Measurements from ENCODE around the gene EFHC1.

EFHC1 gene

DNA sequence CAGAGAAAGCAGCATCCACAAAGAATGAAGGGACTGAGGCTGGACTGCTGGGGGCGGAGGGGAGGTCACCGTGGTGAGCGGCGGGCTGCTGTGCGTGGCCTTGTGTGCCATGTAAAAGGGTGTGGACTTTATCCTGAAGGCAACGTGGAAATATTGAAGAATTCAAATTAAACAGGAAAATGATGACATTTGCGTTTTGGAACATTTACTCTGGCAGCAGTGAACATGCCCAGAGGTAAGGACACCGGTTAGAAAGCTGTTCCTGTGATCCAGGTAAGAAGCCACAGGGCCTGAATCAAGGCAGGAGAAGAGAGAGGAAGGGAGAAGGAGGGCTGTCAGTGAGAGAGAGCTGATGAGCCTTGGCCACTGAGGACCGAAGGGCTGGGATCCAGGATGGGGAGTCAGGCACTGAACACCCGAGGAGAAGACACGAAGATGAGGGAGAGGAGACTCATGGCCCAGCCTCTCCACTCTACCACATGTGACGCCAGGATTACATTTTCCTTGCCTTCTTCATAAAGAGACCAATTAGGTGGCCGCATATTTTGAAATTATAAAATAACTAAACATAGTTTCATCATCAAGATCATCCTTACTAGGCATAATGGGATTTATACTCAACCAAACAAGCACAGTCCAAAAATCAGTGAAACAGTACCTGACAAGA is 98.3 kb downstream of the EFHC1 start:
- no peak for DNase-seq (ENCODE audit: low read depth)

DNA sequence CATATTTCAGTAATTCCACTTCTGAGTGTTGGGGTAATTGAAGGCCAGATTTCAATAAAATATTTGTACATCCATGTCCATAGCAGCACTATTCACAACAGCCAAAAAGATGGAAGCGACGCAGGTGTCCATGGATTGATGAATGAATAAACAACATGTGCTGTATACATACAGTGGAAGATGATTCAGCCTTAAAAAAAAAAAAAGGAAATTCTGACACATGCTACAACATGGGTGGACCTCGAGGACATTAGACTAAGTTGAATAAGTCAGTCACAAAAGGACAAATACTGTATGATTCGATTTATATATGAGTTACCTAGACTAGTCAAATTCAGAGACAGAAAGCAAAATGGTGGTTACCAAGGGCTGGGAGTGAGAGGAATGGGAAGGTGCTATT is 99.5 kb downstream of the EFHC1 start:
- DNase-seq (ENCODE audit: low read depth), result peak; percentile 66

DNA sequence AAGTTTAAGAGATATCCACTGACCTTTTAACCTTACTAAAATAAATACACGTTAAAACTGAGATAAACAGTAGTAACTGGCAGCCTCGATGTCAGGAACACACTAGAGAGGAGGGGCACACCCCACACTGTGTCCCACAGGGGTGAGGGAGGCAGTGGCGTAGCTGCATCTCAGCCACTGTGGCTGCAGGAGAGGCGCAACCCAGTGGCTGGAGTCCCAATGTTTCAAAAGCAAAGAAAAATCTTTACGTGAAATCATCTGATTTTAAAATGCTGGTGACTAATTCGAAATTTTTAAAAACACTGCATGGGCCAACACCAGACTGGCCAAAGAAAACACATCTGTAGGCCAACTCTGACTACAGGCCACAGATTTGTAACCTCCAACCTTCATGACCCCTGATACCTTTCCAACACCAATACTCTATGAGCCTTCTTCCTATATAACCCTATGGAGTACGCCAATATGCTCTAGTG is 102.0 kb downstream of the EFHC1 start:
- DNase-seq (ENCODE audit: low read depth), result peak; percentile 63

DNA sequence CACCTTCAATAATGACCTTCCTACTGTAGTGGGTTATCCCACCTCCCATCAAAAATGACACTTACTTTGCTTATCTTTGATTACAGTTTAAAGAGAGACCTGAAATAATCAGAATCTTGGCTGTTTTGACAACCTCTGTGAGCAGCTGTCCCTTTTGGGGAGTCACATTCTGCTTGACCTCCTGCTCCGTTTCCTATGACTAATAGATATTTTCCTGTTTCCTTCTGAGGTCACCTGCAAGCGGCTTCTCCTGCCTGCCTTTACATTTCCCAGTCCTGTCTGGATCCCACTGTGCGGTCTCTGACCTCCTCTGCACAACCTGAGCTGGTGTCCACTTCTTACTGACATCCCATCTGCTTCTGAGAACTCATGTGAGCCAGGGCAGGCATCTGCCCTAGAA is 102.5 kb downstream of the EFHC1 start:
- DNase-seq (ENCODE audit: low read depth), result peak; percentile 72

- DNase-seq (ENCODE audit: low read depth), result no peak
Observed at GRCh38 chr6:52523378-52524142, 103.4 kb downstream of the EFHC1 start.

DNA sequence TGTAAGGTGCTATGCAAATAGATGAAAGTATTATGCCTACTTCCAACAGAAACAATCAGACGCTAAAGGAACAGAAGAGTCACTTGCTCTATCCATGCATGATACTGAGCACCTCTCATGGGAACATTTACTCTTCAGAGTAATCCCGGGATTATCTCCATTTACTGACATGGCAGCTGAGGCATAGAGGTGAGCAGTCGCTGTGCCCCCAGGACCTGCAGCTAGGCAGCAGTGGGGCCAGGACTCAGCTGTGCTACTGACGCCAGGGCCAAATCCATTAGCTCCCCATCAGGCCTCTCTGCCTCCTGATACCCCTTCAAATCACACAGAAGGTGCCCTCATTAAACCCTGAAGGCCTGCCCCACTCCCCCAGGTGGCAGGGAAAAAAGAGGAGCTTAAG is 104.8 kb downstream of the EFHC1 start:
- no peak for DNase-seq (ENCODE audit: low read depth)

DNA sequence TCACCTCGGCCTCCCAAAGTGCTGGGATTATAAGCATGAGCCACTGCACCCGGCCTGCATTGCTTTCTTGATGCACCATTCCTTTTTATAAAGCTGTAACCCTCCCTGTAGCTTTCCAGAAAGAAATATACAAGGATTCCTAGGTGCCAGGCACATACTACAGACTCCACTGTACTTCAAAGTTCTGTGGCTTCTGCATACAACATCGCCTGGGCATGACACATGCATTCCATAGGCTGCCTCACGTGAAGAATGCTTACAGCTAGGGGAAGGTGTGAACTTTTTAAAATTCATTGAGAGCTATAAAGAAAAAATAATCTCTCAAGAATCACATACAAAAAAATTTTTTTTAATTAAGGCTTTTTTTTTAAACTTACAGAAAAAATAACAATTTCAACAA is 106.5 kb downstream of the EFHC1 start:
- peak; percentile 89 for DNase-seq (ENCODE audit: low read depth)

DNA sequence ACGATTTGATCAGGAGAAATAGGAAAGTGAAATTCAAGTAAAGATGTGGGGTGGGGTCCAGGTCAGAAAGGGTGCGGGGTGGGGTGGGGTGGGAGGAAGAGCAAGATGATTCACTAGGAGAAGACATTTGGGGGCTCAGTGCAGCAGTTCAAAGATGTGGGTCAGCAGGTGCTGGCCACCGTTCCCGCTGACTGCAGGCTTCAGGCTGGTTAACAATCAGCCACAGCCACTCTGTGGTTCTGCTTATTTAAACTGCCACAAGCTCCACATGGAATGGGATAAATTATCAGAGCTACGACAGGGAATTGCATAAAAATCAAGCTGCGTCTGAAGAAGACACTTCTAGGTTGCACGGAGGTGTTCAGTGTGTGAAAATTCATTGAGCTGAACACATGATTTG is 107.3 kb downstream of the EFHC1 start:
- DNase-seq (ENCODE audit: low read depth), result no peak

GRCh38 chr6:52529311-52529710 is 109.2 kb downstream of the EFHC1 start:
- DNase-seq (ENCODE audit: low read depth), result no peak

DNA sequence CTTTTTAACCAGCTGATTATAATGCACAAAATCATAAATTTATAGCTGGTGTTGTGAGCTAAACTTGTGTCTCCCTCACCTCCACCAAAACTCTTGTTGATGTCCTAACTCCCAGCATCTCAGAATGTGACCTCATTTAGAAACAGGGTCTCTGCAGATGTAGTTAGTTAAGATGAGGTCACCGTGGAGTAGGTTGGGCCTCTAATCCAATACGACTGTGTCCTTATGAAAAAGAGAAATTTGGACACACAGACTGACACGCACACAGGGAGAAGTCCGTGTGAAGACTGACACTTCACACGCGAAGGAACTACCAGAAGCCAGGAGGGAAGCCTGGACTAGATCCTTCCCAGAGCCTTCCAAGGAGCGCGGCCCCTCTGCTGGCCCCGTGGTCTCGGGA is 110.2 kb downstream of the EFHC1 start:
- DNase-seq (ENCODE audit: low read depth), result no peak

- no peak for DNase-seq (ENCODE audit: low read depth)
Observed at GRCh38 chr6:52531396-52531795, 111.3 kb downstream of the EFHC1 start.

DNA sequence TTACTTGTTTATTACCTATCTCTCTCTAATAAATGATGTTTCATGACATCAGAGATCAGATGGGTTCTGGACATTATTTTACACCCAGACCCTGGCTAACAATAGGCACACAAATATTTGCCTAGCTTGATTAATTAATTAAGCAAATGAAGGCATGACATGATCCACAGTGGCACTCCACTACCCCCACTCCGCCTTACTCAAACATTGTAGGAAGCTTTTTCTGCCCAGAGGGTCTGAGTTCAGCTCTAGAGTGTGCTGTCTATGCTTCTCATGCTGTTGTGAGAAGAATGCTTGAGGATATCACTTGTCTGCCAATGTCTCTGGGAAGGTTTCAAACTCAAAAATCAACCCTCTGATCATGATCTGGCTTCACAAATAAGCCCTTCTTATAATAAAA is 111.7 kb downstream of the EFHC1 start:
- DNase-seq (ENCODE audit: low read depth), result no peak

- DNase-seq (ENCODE audit: low read depth), result peak; percentile 83
Observed at GRCh38 chr6:52532457-52532856, 112.3 kb downstream of the EFHC1 start.

DNA sequence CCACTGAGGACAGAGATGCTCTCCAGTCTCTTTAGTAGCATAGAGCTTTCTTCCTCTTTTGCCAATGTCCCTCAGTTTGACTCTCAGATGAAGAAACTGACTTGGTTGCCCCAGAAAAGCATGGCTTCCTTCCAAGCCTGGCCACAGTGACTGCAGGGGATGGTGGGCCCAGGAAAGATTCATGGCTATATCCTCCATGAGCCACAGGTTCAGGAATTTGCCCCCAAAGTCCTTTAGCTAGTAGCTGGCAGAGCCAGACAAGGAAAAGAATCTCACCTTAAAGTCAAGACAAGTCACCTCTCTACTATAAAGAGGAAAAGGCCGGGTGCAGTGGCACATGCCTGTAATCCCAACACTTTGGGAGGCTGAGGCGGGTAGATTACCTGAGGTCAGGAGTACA is 113.3 kb downstream of the EFHC1 start:
- DNase-seq (ENCODE audit: low read depth), result peak; percentile 64

DNA sequence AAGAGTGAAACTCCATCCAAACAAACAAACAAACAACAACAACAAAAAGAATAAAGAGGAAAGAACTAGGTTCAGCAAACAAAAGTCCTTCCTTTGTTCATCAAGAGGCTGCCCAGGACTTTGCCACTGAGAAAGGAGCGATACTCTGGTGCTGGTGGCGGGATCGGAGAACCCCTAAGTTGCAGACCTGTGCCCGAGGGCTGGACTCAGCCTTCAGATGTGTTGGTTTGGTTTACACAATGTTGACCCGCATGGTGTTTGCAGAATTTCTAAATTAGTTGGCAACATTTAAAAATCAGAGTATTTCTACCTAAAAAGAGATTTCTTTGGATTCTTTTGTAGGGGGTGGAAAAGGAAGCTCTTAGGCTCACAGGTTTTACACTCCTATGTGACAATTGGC is 114.2 kb downstream of the EFHC1 start:
- DNase-seq (ENCODE audit: low read depth), result no peak

- DNase-seq (ENCODE audit: low read depth), result peak; percentile 73
Observed at GRCh38 chr6:52534966-52535390, 114.8 kb downstream of the EFHC1 start.

GRCh38 chr6:52535711-52536423 is 115.7 kb downstream of the EFHC1 start:
- no peak for DNase-seq (ENCODE audit: low read depth)

DNA sequence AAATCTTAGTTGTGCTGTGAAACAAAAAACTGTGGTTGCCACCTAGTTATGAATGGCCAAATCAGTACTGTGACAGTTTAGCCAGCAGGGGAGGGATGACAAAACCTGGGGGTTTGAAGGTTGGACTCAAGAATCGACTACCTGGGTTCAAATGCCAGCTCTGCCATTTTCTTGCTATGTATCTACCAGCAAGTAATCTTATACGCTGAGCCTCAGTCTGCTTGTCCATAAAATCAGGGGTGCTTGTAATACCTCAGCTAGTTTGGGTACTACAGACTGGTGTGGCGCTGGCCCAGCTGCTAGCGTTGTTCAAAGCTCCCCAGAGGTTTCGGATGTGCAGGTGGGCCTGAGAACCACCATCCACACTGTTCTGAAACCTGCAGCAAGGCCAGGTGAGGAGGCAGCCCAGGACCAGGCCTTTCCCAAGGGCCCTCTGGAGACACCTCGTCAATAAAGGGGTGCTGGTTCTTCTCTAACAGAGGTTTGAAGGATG is 116.3 kb downstream of the EFHC1 start:
- no peak for DNase-seq (ENCODE audit: low read depth)

DNA sequence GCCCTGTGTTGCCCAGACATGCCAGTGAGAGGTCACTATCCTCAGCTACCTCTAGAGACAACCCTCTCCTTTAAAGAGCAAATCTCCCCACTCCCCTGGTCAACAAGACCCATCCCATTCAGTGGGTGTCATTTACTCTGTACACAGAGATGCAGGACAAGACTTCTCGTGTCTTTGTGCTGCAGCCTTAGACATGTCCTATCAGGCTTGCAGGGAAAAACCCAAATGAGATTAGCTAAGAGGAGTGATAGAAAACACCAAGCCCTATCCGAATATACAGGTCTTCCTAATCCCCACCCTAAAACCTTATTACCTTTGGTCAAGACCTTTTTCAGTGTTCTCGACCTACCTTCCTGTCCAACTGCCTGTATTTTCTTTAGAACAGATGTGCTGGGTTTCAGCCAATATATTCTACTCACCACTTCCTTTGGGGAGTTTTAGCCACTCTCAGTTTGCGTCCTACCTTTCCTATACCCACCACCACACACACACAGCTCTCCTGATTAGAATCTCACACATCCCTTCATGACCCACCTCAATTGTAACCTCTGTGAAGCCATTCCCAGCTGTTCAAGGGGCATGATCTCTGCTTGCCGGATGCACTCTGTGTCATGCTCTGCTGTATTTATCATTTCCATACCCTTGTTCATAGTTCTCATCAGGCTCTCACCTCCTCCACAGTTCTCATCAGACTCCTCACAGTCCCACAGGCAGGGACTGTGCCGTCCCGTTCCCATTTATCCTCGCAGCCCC is 117.0 kb downstream of the EFHC1 start:
- DNase-seq (ENCODE audit: low read depth), result peak; percentile 50

GRCh38 chr6:52538252-52538900 is 118.2 kb downstream of the EFHC1 start:
- DNase-seq (ENCODE audit: low read depth), result peak; percentile 49

GRCh38 chr6:52538901-52539354 is 118.8 kb downstream of the EFHC1 start:
- DNase-seq (ENCODE audit: low read depth), result peak; percentile 90
